ENCODE measurements around the gene LCN6. TPM values are rescaled to one million over a fixed set of nuclear protein-coding genes. Genes with fewer than 3 reads are reported as not detected.
"Not testable (repeated sequence)": the region's sequence is repeated elsewhere in the genome, so short reads cannot be mapped to it uniquely, and the experiment has no call there.

Gene LCN6
- total RNA-seq, 1 donor from 2014 or later = not detected

- H3K4me3 ChIP-seq (ENCODE audit: low read depth, low read length) = no peak overlapping the region
- DNase-seq (ENCODE audit: low read depth) = no peak
- no peak for TF ChIP-seq CTCF (conservative IDR thresholded peaks at IDR 0.05; ENCODE audit: low read depth, low read length)
Observed at GRCh38 chr9:136757328-136757727, 9.0 kb upstream of the LCN6 start.

- TF ChIP-seq CTCF (conservative IDR thresholded peaks at IDR 0.05; ENCODE audit: low read depth, low read length) = no peak
- no peak overlapping the region for H3K4me3 ChIP-seq (ENCODE audit: low read depth, low read length)
- no peak for DNase-seq (ENCODE audit: low read depth)
Observed at GRCh38 chr9:136756836-136757235, 8.5 kb upstream of the LCN6 start.

GRCh38 chr9:136756134-136756438 lies 7.8 kb upstream of the LCN6 start:
- H3K4me3 ChIP-seq (ENCODE audit: low read depth, low read length) = no peak overlapping the region
- no peak for DNase-seq (ENCODE audit: low read depth)
- TF ChIP-seq CTCF (conservative IDR thresholded peaks at IDR 0.05; ENCODE audit: low read depth, low read length) = no peak

DNA sequence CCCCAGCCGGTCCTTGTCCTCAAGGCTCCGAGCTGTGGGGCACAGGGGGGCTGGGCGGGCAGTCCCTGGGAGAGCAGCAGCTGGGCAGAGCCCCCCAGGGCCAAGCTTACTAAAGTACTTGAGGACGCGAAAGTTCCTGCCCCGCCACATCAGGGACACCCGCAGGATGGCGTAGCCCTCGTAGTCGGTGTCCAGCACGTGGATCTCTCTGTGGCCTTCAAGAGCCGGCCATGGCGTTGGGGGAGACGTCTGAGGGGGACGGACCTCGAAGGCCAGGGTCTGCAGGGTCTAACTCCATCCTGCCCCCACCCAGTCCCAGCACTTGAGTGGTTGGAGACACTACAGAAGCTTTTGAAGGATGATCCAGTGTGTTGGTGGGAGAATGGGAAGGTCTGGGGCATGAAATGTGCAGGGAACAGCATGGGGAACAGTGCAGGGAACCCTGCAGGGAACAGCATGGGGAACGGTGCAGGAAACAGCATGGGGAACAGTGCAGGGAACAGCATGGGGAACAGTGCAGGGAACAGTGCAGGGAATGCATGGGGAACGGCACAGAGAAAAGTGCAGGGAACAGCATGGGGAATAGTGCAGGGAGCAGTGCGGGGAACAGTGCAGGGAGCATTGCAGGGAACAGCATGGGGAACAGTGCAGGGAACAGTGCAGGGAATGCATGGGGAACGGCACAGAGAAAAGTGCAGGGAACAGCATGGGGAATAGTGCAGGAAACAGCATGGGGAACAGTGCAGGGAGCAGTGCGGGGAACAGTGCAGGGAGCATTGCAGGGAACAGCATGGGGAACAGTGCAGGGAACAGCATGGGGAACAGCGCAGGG lies 7.2 kb upstream of the LCN6 start:
- DNase-seq (ENCODE audit: low read depth); H3K4me3 ChIP-seq (ENCODE audit: low read depth, low read length): not testable (repeated sequence)

DNA sequence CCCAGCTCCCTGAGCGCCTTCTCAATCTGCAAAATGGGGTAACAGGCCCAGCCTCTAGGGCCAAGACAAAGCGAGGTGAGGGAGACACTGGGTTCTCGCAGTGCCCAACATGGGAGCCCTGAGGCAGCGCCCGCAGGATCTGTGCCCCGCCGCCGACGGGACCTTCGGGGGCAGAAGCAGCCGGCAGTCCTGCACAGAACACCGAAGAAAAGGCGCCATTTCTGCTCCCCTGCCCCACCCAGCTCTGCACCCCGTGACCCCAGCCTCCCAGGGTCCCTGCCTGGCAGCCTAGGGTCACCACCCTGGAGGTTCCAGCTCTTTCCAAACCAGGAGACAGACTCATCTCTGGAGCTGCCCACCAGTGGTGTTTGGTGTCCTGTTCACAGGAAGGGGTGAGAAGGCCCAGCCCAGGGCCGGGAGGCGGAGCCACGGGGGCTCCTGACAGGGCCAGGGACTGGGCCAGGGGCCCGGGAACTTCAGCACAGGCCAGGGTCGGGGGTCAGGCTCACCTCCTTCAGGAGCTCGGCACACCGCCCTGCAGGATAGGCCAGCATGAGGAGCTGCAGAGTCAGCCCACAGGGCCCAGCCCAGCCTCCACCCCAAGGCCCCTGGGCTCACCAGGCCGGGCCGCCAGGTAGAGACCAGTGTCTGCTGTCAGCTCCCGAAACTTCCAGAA lies 6.4 kb upstream of the LCN6 start:
- H3K4me3 ChIP-seq (ENCODE audit: low read depth, low read length) = no peak overlapping the region
- DNase-seq (ENCODE audit: low read depth) = no peak
- no peak for TF ChIP-seq CTCF (conservative IDR thresholded peaks at IDR 0.05; ENCODE audit: low read depth, low read length)

DNA sequence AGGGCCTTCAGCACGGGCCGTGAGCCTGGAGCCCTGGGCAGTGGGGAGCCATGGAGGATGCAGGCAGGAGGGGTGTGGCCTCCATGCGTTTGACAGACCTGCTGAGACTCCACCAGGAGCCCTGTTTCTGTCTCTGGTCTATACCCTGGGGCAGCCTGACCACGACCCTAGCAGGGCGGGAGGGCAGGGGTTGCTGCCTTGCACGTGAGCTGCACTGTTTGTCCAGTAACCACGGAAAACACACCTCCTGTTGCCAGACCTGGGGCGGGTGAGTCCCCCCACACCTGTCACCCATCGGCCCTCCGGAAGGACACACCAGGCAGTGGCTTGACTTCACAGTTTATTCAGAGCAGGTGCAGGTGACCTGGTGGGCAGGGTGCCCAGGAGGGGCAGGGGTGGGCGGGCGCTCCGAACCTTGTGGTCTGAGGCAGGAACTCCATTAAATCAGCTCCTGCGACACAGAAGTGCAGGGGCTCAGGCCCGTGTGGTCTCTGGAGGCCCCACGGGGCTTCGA lies 5.8 kb upstream of the LCN6 start:
- TF ChIP-seq CTCF (conservative IDR thresholded peaks at IDR 0.05; ENCODE audit: low read depth, low read length) = no peak
- no peak for DNase-seq (ENCODE audit: low read depth)
- no peak overlapping the region for H3K4me3 ChIP-seq (ENCODE audit: low read depth, low read length)

GRCh38 chr9:136753371-136754058 lies 5.2 kb upstream of the LCN6 start:
- TF ChIP-seq CTCF (conservative IDR thresholded peaks at IDR 0.05; ENCODE audit: low read depth, low read length) = no peak
- no peak overlapping the region for H3K4me3 ChIP-seq (ENCODE audit: low read depth, low read length)
- no peak for DNase-seq (ENCODE audit: low read depth)

Measured in epithelial cell of proximal tubule (primary cell).